ENCODE data around the gene CEP78.

DNA sequence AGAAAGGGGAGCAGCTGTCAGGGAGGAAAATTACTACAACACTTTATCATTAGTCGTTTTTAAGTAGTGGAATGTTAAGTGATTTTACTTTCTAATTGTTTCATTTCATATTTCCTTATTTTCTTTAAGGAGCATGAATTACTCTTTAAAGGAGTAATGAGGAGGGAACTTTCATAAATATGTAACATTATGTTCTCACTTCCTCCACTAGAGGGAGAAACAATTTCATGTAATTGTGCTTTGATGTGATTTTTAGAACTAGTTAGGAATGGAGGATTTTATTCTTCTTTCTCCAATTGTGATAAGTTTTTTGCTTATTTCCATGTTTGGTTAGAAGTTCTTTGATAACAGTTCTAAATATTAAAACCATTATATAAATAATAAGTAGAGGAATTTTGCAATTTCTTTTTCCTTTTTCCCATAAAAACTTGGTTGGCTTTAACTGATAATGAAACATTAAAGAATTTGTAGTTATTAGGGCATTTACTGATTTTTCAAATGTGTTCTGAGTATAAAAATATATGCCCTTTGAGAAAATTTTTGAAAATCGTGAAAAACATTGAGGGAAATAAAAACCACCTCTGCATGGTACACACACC lies 25.6 kb downstream of the CEP78 start:
- TF ChIP-seq, protein P1, sequence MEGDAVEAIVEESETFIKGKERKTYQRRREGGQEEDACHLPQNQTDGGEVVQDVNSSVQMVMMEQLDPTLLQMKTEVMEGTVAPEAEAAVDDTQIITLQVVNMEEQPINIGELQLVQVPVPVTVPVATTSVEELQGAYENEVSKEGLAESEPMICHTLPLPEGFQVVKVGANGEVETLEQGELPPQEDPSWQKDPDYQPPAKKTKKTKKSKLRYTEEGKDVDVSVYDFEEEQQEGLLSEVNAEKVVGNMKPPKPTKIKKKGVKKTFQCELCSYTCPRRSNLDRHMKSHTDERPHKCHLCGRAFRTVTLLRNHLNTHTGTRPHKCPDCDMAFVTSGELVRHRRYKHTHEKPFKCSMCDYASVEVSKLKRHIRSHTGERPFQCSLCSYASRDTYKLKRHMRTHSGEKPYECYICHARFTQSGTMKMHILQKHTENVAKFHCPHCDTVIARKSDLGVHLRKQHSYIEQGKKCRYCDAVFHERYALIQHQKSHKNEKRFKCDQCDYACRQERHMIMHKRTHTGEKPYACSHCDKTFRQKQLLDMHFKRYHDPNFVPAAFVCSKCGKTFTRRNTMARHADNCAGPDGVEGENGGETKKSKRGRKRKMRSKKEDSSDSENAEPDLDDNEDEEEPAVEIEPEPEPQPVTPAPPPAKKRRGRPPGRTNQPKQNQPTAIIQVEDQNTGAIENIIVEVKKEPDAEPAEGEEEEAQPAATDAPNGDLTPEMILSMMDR (IDR thresholded peaks at IDR 0.05; ENCODE audit: low read depth, low read length), result peak; percentile 11
- TF ChIP-seq POLR2A (IDR thresholded peaks at IDR 0.05; ENCODE audit: extremely low read depth, insufficient read length), result no peak
